GM21381 (cell line): Measurements from ENCODE around the gene GAL3ST1.
"Not testable (repeated sequence)": the region's sequence is repeated elsewhere in the genome, so short reads cannot be mapped to it uniquely, and the experiment has no call there.

Experiments
- ATAC-seq: cut with Tn5 transposase; IDR thresholded peaks from one replicate; pipeline ENCODE4 v1.9.1; 2021; ENCODE audit warnings: mild to moderate bottlenecking, moderate library complexity; ENCODE audit not compliant: unreplicated experiment

Gene GAL3ST1, protein sequence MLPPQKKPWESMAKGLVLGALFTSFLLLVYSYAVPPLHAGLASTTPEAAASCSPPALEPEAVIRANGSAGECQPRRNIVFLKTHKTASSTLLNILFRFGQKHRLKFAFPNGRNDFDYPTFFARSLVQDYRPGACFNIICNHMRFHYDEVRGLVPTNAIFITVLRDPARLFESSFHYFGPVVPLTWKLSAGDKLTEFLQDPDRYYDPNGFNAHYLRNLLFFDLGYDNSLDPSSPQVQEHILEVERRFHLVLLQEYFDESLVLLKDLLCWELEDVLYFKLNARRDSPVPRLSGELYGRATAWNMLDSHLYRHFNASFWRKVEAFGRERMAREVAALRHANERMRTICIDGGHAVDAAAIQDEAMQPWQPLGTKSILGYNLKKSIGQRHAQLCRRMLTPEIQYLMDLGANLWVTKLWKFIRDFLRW

DNA sequence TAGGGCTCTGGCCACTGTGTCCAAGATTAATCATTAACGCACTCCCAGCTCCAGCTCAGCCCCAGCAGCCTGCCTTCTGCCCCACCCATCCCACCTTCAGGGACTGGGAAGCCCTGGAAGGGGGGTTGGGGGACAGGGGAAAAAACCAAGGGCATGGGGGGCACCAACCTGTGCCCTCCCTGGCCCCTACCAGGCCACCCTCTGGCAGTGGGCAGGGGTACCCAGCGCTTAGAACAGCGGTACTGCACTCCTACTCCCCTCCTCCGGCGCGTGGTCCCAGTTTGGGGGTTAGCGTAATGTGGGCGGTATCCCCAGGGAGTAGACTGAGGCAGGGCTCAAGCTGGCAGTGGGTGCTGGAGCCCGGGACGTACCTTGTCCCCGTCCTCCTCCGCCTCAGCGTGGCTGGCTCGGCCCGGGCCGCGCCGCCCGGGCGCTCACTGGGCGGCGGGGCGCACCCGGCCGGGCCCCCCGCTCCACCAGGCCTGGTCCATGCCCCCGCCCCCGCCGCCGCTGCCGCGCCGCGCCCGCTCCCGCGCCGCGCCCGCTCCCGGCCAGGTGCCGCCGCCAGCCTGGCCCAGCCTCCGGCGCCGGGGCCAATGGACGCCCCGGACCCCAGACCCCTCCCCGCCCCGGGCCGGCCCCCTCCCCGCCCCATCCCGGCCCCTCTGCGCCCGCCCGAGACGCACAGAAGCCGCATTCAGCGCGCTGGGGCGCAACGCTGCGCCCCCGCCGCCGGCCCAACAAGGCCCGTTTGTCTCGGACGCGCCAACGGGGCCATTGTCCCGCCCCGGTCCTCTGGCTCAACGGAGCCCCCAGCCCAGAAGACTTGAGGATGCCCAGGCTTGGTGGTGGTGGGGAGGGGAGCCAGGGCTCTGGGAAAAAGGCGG, at the start of gene GAL3ST1:
Gene GAL3ST1 (minus strand): TSS at position 571 of the 887 bp plus-strand sequence. CDS start 17,273 bp downstream, outside the sequence.
- no peak for ATAC-seq

DNA sequence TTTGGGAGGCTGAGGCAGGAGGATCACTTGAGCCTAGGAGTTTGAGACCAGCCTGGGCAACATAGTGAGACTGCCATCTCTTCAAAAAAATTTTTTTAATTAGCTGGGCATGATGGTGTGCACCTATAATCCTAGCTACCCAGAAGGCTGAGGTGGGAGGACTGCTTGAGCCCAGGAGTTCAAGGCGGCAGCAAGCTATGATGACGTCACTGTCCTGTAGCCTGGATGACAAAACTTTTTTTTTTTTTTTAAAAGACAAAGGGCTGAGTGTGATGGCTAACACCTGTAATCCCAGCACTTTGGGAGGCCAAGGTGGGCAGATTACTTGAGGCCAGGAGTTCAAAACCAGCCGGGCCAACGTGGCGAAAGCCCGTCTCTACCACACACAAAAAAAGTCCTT, 45.4 kb upstream of the GAL3ST1 start:
- ATAC-seq, result not testable (repeated sequence)

DNA sequence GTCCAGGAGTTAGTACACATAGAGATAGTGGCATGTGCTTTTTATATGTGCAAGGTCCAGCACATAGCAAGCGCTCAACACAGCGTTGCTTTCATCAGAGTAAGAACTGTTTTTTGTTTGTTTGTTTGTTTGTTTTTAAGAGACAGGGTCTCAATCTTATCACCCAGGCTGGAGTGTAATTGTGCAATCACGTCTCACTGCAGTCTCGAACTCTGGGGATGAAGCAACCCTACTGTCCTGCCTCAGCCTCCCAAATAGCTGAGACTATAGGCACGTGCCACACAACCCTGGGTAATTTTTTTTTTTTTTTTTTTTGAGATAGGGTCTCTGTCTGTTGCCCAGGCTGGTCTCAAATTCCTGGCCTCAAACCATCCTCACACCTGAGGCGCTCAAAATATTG, 43.4 kb upstream of the GAL3ST1 start:
- ATAC-seq, result no peak

DNA sequence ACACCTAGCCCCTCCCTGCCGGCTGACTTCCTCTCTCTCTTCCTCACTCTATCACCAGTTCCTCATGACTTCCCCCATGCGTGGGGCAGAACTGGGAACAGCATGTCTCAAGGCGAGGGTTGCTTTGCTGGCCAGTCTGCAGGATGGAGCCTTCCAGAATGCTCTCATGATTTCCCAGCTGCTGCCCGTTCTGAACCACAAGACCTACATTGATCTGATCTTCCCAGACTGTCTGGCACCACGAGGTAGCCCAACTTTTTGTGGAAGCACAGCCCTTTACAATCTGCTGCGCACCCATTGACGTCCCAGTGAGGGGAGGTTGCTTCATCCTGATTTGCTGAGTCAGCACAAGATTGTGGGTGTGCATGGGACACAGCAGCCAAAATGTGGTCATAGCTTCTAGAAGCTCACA, 41.1 kb upstream of the GAL3ST1 start:
- no peak for ATAC-seq

DNA sequence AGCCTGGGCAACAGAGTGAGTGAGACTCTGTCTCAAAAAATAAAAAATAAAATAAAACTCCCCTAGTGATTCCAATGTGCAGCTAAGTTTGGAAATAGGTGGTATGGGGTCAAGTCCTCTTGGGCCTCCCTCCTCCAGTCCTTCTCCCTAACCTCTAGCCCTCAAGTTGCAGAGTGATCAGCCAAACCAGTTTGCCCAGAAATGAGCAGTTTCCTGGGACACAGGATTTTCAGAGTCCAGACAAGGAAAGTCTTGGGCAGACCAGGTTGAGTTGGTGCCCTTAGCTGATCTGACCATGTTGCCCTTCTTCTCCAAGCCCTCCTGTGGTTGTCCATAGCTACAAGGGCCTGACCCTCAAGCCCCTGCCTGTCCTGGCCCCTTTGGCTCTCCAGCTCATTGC, 40.4 kb upstream of the GAL3ST1 start:
- no peak for ATAC-seq

DNA sequence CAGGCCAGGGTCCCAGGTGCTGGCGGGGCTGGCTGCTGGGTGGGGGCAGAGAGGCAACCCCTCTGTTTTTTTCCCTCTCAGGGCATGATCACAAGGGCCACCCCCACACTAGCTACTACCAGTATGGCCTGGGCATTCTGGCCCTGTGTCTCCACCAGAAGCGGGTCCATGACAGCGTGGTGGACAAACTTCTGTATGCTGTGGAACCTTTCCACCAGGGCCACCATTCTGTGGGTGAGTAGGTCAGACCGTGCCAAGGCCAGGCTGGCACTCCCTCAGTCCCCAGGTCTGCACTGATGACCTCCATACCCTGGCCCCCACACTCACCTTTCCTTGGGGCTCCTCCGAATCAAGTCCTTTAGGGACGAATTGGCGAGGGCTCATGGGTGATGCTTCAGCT, 39.8 kb upstream of the GAL3ST1 start:
- ATAC-seq, result no peak

DNA sequence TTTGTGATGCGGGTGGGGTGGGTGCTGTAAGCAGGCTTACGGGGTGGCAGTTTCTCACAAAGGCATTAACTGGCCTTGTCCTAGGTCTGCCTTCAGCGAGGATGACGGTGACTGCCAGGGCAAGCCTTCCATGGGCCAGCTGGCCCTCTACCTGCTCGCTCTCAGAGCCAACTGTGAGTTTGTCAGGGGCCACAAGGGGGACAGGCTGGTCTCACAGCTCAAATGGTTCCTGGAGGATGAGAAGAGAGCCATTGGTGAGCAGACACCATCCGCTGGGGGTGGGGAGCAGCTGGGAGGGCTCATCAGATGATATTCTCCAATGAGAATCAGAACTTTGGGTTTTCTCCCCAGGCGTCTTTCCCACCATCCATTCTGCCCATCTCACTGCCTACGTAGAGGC, 38.3 kb upstream of the GAL3ST1 start:
- ATAC-seq, result no peak

DNA sequence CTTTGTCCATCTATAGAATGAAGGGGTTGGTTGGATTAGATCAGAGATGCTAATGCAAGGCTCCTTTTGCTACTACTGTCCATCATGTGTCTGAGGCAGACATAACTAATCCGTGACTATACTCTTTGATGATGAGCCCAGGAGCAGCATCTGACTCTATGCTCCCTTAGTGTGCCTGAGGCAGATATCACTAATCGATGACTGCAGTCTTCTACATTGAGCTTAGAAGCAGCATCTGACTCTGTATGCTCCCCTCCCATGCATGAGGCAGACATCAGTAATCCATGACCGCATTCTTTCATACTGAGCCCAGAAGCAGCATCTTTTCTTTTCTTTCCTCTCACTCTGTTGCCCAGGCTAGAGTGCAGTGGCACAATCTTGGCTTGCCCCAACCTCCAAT, 36.7 kb upstream of the GAL3ST1 start:
- no peak for ATAC-seq

DNA sequence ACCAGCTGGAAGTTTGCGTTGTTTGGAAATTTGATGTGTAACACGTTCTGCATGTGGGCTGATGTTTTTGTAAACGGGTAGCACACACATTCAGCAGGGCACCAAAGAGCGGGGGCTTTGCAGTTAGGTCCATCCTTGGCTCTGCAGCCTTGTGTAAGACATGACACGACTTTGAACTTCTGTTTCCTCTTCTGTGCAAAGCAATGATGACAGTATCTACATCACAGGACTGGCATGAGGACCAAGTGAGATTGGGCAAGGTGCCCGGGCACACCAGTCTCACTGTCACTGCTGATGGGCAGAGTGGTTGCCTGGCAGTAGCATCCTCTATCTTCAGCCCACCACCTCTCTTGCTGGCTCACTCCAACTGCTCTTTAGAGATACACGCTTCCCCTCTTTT, 35.8 kb upstream of the GAL3ST1 start:
- ATAC-seq, result no peak

DNA sequence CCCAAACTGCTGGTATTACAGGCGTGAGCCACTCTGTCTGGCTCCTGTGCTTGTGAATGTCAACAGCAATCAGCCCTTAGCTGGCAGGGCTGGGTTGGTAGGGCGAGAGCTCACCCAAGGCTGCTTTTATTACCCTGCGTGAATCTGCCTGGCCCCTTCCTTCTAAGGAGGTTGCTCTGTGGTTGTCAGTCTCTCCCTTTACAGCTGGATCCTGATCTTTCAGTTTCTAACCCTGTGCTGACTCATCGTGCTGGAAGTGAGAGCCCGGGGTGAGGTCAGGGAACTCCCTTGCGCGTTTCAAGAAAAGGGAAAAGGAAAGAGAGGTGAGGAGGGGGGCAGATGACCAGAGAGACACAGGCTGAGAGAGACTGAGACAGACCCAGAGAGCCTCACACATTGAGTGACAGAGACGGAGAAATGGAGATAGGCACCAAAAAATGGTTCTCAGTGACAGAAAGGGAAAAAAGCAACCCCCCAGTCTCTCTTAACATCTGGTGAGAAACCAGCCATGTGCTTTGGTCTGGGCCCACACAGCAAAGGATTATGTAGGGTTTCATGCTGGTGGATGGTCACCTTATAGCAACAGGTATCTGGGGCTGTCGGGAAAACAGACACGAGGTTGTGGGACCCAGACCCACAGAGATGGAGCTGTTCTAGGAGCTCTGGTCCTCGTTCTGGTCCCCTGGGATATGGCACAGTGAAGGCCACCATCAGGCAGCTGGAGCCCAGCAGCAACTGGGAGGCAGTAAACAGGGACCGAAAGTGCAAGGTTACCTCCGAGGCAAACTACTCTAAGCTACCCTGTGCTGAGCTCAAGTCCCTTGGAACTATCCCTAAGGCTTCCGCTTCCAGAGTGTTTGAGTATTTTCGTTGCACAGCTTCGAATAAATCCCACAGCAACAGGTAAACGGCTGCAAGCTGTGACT, 35.1 kb upstream of the GAL3ST1 start:
- peak; percentile 41 for ATAC-seq

DNA sequence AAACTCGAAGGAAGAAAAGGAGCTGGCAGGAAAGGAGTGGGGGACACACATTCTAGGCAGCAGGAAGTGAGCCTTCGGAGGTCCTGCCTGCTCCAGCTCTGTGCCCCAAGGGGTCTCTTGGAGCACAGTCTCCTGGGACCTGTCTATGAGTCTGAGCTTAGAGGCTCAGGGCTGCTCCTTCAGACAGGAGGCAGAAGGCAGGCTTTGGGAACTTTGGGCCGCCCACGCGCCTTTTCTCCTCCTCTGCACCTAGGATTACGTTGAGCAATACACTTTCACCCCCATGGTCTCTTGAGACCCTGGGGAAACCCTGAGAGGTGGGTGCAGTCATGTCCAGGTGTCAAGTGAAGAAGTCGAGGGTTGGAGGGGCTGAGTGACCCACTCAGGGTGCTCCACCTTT, 33.5 kb upstream of the GAL3ST1 start:
- no peak for ATAC-seq

DNA sequence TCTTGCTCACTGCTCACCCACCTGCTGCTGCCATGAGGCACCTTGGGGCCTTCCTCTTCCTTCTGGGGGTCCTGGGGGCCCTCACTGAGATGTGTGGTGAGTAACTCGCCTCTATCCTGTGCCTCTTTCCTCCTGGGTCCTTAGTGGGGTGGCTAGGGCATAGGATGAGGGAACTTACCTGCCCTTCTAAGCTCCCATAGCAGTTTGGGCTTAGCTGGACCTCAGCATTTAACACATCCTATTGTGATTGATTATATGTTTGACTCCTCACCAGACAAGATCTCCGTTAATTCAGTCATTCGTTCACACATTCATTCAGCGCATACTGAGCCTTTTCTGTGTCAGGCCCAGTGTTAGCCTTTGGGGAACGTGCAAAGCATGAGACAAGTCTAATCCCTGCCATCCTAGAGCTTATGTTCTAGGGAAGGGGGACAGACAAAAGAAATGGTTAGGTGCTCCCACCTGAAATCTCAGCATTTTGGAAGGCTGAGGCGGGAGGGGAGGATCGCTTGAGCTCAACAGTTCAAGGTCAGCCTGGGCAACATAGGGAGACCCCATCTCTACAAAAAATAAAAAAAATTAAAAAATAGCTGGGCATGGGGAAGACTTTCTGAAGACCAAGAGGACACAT, 33.0 kb upstream of the GAL3ST1 start:
- ATAC-seq, result no peak

DNA sequence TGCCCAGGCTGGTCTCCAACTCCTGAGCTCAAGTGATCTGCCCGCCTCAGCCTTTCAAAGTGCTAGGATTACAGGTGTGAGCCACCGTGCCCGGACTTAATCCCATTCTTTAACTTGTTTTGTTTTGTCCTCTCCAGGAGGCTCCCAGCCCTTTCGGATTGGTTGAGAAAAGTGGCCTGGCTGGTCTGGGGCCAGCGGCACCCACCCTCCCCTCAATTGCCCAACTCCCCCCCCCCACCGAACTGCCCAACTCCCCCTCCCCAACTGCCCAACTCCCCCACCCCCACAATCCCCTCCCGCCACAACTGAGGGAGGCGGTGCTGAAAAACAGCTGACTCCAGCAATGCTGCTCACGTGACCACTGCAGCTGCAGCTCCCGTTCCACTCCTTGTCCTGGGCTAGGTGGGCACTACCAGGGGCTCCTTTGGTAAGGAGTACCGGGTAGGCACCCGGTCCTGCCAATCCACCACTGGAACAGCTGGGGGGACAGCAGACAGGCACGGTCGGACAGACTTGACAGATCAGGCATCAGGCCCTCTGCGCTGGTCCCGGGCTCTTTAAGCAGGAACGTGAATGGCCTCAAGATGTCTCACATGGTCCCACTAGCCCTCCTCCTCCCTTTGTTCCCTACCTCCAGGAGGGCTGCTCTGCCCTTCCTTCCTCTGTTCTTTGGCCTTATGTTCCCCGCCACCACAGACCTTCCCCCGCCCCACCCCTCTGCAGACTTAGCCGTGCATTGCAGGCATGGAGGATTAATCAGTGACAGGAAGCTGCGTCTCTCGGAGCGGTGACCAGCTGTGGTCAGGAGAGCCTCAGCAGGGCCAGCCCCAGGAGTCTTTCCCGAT, 32.2 kb upstream of the GAL3ST1 start, which contains the start of gene TCN2:
Gene TCN2 (plus strand): TSS at position 720 of the 845 bp plus-strand sequence. CDS start 158 bp downstream, outside the sequence.
- ATAC-seq, result peak; percentile 41

DNA sequence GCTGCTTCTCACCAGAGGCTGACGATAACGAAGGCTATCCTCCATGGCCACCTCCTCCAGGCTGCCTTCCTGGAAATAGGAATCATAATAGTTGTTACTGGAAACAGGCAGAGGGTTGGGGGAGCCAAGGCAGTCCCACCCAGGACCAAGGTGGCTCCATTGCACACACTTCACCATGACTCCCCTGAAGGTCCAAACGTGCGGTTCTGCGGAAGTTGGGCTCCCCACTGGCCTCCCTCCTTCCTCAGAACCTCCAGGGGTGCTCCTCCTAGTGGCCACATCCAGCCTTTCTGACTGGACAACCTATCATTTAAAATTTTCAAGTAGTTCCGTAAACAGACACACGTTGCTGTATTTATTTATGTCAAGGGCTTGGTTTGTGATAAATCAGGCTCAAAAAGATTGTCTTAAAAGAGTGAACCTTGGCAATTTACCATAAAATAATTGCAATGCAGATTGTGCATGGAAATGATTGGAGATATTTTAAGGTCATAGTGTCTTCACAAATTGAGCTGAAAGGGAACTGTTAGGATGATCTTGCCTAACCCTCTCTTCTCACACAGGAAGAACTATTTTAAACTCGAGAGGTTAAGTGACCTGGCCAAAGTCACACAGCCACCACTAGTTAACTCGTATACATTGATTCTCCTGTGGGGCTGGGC, 31.1 kb upstream of the GAL3ST1 start:
- ATAC-seq, result no peak

DNA sequence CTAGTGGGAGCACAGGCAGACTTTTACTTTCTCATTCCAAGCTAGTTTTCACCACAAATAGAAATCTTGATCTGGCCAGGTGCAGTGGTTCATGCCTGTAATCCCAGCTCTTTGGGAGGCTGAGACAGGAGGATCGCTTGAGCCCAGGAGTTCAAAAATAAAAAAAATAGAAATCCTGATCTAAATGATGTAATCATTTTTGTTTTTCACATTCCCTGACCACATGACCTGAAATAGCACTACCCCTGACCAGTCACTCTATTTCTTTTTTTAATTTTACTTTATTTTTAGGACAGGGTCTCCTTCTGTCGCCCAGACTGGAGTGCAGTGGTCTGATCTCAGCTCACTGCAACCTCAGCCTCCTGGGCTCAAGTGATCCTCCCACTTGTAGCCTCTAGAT, 30.3 kb upstream of the GAL3ST1 start:
- no peak for ATAC-seq

DNA sequence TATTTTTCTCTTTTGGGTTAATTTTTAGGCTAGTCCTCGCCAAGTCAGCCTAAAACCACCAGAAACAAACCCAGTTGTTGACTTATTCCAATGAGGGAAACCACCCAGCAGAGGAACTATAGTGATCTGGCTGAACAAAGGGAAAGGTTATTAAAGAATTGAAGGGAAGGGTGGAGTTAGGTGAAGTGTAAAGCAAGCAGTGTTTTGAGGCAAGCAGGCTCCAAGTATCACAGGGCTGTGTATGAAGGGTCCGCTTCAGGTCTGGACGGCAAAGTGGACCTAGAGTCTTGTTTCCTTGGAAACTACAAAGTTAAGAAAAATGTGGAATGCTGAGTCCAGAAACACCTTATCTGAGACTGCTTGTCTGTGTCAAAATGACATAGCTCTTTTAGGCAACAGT, 29.3 kb upstream of the GAL3ST1 start:
- ATAC-seq, result no peak

DNA sequence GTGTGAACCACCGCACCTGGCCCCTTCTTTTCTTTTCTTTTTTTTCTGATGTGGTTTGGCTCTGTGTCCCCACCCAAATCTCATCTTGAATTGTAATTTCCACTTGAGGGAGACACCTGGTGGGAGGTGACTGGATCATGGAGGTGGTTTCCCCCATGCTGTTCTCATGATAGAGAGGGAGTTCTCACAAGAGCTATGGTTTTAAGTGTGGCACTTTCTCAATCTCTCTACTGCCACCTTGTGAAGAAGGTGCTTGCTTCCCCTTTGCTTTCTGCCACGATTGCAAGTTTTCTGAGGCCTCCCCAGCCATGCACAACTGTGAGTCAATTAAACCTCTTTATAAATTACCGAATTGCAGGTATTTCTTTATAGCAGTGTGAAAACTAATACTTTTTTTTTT, 27.6 kb upstream of the GAL3ST1 start:
- no peak for ATAC-seq

DNA sequence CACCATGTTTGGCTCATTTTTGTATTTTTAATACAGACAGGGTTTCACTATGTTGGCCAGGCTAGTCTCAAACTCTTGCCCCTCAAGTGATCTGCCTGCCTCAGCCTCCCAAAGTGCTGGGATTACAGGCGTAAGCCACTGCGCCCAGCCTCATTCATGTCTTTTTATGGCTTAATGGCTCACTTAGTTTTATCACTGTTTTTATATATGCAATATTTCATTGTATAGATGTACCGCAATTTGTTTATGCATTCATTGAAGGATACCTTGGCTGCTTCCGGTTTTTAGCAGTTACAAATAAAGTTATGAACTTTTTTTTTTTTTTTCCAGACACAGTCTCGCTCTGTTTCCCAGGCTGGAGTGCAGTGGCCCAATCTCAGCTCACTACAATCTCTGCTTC, 27.0 kb upstream of the GAL3ST1 start:
- ATAC-seq, result no peak

DNA sequence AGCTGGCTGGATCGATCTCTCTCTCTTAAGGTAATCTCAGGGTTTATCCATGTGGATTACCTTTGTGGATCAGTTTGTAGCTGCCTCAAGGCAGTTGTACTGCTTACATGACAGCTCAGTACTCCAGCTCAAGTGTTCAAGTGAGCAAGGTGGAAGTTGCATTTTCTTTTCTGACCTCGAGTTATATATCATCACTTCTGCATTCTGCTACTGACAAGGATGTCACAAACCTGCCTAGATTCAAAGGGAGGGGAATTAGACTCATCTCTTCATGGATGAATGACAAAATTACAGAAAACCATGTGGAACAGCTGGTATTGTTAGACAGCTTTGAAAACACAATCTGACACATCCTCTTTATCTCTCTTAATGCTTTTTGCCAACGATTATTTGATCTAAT, 26.5 kb upstream of the GAL3ST1 start:
- ATAC-seq, result no peak
